DND-41 (cell line): ENCODE measurements around the gene BCAS3.

Experiments
- ATAC-seq: fragments of 200-7000 bp; cut with Tn5 transposase; 3 replicates; pipeline ENCODE4 v1.9.1; 2021; ENCODE audit warnings: low read depth; ENCODE audit not compliant: insufficient read depth
- DNase-seq: peaks from one replicate; pipeline ENCODE4 v3.0.0-alpha.2; 2020
- H2AFZ ChIP-seq: 2 replicates; pipeline ENCODE4 v1.6.0; 2012; ENCODE audit warnings: low read depth, low read length
- H3K27ac ChIP-seq: 2 replicates; pipeline ENCODE4 v1.5.1; 2012; ENCODE audit warnings: low read length, inconsistent platforms
- H3K27me3 ChIP-seq: fragments of 200-600 bp; sonication (generic); 2 replicates; pipeline ENCODE4 v1.6.0; 2012; ENCODE audit warnings: low read length, mild to moderate bottlenecking, inconsistent platforms; ENCODE audit not compliant: insufficient read depth, poor library complexity
- H3K36me3 ChIP-seq: 2 replicates; pipeline ENCODE4 v1.5.1; 2012; ENCODE audit warnings: low read length, inconsistent platforms; ENCODE audit not compliant: insufficient read depth
- H3K4me1 ChIP-seq: 2 replicates; pipeline ENCODE4 v1.5.1; 2012; ENCODE audit warnings: mild to moderate bottlenecking, low read length; ENCODE audit not compliant: insufficient read depth
- H3K4me2 ChIP-seq: 2 replicates; pipeline ENCODE4 v1.6.0; 2012; ENCODE audit warnings: mild to moderate bottlenecking, moderate library complexity, low read length, inconsistent platforms; ENCODE audit not compliant: insufficient read depth
- H3K4me3 ChIP-seq, 2 experiments: fragments of 200-600 bp in 1 of 2; shearing (Covaris generic) in 1 of 2; 2 replicates each; pipeline ENCODE4 v1.5.1; 2012 to 2016; ENCODE audit warnings: inconsistent platforms in 2 of 2, low read length in 2 of 2, mild to moderate bottlenecking in 2 of 2, low read depth in 1 of 2, moderate library complexity in 1 of 2
- H3K79me2 ChIP-seq: 2 replicates; pipeline ENCODE4 v1.6.0; 2012; ENCODE audit warnings: low read length, inconsistent platforms; ENCODE audit not compliant: insufficient read depth
- H3K9ac ChIP-seq: 2 replicates; pipeline ENCODE4 v1.6.0; 2012; ENCODE audit warnings: low read depth, mild to moderate bottlenecking, inconsistent platforms, low read length, moderate library complexity
- H3K9me3 ChIP-seq: 2 replicates; pipeline ENCODE4 v1.5.1; 2012; ENCODE audit warnings: low read length, moderate library complexity, mild to moderate bottlenecking, inconsistent platforms; ENCODE audit not compliant: insufficient read depth, severe bottlenecking
- H4K20me1 ChIP-seq: 2 replicates; pipeline ENCODE4 v1.6.0; 2012; ENCODE audit warnings: low read length; ENCODE audit not compliant: insufficient read depth
- EZH2 ChIP-seq: IDR thresholded peaks from 3 replicates; pipeline ENCODE4 v1.6.1; 2012; ENCODE audit warnings: borderline replicate concordance, low read depth, mild to moderate bottlenecking, moderate library complexity, low read length, inconsistent platforms; ENCODE audit not compliant: severe bottlenecking
- TF ChIP-seq, protein P1 (sequence below): IDR thresholded peaks from 2 replicates; pipeline ENCODE4 v1.5.1; 2012; ENCODE audit warnings: borderline replicate concordance, low read length, moderate library complexity, mild to moderate bottlenecking; ENCODE audit not compliant: poor library complexity, severe bottlenecking; ENCODE audit errors: extremely low read depth

The BCAS3 gene

DNA sequence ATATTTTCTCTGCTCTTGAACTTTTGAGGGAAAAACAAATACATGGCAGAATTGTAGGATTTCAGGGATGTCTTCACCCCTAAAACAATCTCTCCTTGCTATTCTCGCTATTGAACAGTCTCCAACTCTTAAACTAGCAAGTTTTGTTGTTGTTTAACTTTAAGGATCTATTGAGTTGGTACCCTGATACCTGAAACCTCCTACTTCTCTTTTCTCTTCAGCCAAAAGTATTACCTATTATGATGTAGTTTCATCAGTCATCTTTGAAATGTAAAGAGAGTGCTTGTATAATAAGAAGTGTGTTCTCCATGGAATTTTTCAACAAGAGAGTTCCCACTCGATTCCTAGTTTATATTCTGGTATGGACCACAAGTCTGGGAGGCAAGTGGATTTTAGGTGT lies 510.4 kb downstream of the BCAS3 start:
- no peaks in the 10 kb centered on the region for H4K20me1 ChIP-seq
- H3K9me3 ChIP-seq = no peaks in the 10 kb centered on the region
- H3K4me1 ChIP-seq = no peaks in the 10 kb centered on the region
- DNase-seq (no peak), ATAC-seq (no peak)
- H3K9ac ChIP-seq = no peak overlapping the region
- no peaks in the 10 kb centered on the region for H3K79me2 ChIP-seq
- no peaks in the 10 kb centered on the region for H3K27me3 ChIP-seq
- H3K4me2 ChIP-seq = no peak overlapping the region
- TF ChIP-seq, protein P1, sequence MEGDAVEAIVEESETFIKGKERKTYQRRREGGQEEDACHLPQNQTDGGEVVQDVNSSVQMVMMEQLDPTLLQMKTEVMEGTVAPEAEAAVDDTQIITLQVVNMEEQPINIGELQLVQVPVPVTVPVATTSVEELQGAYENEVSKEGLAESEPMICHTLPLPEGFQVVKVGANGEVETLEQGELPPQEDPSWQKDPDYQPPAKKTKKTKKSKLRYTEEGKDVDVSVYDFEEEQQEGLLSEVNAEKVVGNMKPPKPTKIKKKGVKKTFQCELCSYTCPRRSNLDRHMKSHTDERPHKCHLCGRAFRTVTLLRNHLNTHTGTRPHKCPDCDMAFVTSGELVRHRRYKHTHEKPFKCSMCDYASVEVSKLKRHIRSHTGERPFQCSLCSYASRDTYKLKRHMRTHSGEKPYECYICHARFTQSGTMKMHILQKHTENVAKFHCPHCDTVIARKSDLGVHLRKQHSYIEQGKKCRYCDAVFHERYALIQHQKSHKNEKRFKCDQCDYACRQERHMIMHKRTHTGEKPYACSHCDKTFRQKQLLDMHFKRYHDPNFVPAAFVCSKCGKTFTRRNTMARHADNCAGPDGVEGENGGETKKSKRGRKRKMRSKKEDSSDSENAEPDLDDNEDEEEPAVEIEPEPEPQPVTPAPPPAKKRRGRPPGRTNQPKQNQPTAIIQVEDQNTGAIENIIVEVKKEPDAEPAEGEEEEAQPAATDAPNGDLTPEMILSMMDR = no peak
- no peak for TF ChIP-seq EZH2
- no peak overlapping the region for H3K27ac ChIP-seq
- H2AFZ ChIP-seq = no peak overlapping the region
- H3K36me3 ChIP-seq = no peaks in the 10 kb centered on the region
- no peak overlapping the region for H3K4me3 ChIP-seq

GRCh38 chr17:61189968-61190367 lies 512.3 kb downstream of the BCAS3 start:
- H3K36me3 ChIP-seq = no peaks in the 10 kb centered on the region
- TF ChIP-seq EZH2 = no peak
- TF ChIP-seq, protein P1 = no peak
- H3K79me2 ChIP-seq = no peaks in the 10 kb centered on the region
- H3K27me3 ChIP-seq = no peaks in the 10 kb centered on the region
- DNase-seq = no peak
- no peaks in the 10 kb centered on the region for H3K9me3 ChIP-seq
- no peaks in the 10 kb centered on the region for H3K4me1 ChIP-seq
- H3K4me3 ChIP-seq = no peak overlapping the region
- ATAC-seq = no peak
- H3K9ac ChIP-seq = no peak overlapping the region
- H2AFZ ChIP-seq = no peak overlapping the region
- H3K27ac ChIP-seq = no peak overlapping the region
- no peak overlapping the region for H3K4me2 ChIP-seq
- no peaks in the 10 kb centered on the region for H4K20me1 ChIP-seq

- H3K27ac ChIP-seq = no peak overlapping the region
- no peaks in the 10 kb centered on the region for H3K9me3 ChIP-seq
- no peak overlapping the region for H3K4me2 ChIP-seq
- DNase-seq (no peak), ATAC-seq (no peak)
- no peak overlapping the region for H2AFZ ChIP-seq
- no peak overlapping the region for H3K9ac ChIP-seq
- H3K4me3 ChIP-seq = no peak overlapping the region
- no peaks in the 10 kb centered on the region for H3K79me2 ChIP-seq
- no peaks in the 10 kb centered on the region for H3K36me3 ChIP-seq
- H3K27me3 ChIP-seq = no peaks in the 10 kb centered on the region
- TF ChIP-seq, protein P1 = no peak
- no peak for TF ChIP-seq EZH2
- H4K20me1 ChIP-seq = no peaks in the 10 kb centered on the region
- no peaks in the 10 kb centered on the region for H3K4me1 ChIP-seq
These were observed 518.7 kb downstream of the BCAS3 start for GRCh38 chr17:61196302-61196704.

DNA sequence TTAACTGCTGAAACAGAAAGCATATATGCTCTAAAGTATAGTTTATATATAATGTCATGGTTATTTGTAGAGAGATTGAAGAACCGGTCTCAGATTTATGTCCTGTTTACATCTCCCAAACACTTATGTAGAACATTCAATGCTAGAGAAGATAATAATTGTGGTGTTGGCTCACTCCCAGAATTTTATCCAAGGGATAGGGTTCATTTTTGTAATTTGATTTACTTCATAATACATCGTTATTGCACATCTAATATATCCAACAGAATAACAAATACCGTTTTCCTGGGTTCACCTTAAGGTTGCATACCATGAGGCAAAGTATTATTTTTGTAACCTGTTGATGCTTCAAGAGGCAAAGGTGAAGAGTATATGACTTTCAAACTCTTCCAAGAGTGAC lies 519.1 kb downstream of the BCAS3 start:
- TF ChIP-seq, protein P1 = no peak
- no peak for DNase-seq
- Histone ChIP-seq H4K20me1 (no peaks in the 10 kb centered on the region), H3K79me2 (no peaks in the 10 kb centered on the region), H2AFZ (no peak overlapping the region), H3K9me3 (no peaks in the 10 kb centered on the region), H3K4me2 (no peak overlapping the region), H3K27ac (no peak overlapping the region), H3K27me3 (no peaks in the 10 kb centered on the region), H3K36me3 (no peaks in the 10 kb centered on the region), H3K9ac (no peak overlapping the region), H3K4me3 (no peak overlapping the region), H3K4me1 (no peaks in the 10 kb centered on the region)
- no peak for ATAC-seq
